ENCODE results near the gene DLK1.

- TF ChIP-seq CTCF (IDR thresholded peaks at IDR 0.05) (no peak), POLR2A (IDR thresholded peaks at IDR 0.05) (no peak)
Observed at GRCh38 chr14:100747736-100748135, 21.0 kb downstream of the DLK1 start.

Measured in testis (tissue), 2 donors.